Panc1 (cell line): ENCODE data around the gene DNASE1L1.

Experiments
- REST ChIP-seq, 2 experiments: IDR thresholded peaks; 2 replicates each; pipeline ENCODE4 v1.6.1; 2011 to 2012; ENCODE audit warnings: low read depth in 2 of 2, control low read depth in 1 of 2, low read length in 1 of 2, mild to moderate bottlenecking in 1 of 2, moderate library complexity in 1 of 2; ENCODE audit not compliant: insufficient read depth in 1 of 2
- TF ChIP-seq, protein P1 (sequence below): fragments of 450-650 bp; IDR thresholded peaks from 2 replicates; pipeline ENCODE4 v1.5.1; 2017; ENCODE audit warnings: mild to moderate bottlenecking

DNA sequence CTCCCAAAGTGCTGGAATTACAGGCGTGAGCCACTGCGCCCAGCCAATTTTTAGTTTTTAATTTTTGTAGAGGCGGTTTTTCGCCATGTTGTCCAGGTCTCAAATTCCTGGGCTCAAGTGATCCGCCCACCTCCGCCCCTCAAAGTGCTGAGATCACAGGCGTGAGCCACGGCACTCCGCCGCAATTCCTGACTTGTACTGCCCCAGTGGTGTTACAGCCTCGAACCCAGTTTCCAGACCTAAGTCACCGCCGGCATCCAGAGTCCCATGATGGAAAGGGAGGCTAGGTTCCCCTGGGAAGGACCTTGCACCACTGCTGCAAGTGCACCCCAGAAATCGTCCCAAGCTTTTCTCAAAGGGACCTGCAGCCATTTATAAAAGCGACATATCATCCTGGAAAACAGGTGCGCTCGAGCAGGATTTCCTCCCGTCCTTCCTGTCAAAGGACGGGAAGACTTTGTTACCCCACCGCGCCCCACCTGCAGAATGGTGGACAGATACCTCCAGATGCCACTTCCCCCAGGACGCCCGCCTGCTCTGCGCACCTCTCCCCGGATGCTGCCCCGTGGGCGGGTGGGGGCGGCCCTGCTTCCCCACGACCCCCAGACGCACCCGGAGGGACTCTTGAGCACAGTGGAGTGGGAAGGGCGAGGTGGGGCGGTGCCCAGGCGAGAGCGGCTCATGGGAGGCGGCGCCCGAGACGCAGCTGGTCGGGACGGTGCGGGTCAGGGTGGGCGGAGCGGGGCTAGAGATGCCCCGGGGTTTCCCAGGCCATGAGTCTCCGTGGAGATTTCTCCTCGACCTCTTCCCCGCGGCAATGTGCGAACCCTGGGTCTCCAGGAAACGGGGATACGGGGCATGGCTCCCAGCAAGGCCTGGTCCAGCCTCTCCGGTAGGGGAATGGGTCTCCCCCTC lies 11.8 kb downstream of the DNASE1L1 start:
- TF ChIP-seq, protein P1, sequence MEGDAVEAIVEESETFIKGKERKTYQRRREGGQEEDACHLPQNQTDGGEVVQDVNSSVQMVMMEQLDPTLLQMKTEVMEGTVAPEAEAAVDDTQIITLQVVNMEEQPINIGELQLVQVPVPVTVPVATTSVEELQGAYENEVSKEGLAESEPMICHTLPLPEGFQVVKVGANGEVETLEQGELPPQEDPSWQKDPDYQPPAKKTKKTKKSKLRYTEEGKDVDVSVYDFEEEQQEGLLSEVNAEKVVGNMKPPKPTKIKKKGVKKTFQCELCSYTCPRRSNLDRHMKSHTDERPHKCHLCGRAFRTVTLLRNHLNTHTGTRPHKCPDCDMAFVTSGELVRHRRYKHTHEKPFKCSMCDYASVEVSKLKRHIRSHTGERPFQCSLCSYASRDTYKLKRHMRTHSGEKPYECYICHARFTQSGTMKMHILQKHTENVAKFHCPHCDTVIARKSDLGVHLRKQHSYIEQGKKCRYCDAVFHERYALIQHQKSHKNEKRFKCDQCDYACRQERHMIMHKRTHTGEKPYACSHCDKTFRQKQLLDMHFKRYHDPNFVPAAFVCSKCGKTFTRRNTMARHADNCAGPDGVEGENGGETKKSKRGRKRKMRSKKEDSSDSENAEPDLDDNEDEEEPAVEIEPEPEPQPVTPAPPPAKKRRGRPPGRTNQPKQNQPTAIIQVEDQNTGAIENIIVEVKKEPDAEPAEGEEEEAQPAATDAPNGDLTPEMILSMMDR = no peak
- TF ChIP-seq REST (IDR thresholded peaks at IDR 0.05; ENCODE audit: insufficient read depth in 1 of 2, low read depth in 2 of 2, low read length in 1 of 2) = no peak
